C4-2B (cell line): Measurements from ENCODE around the gene NME7.

Experiments
- ZFX ChIP-seq: fragments of 450-650 bp; IDR thresholded peaks from 2 replicates; pipeline ENCODE4 v1.6.1; 2017
- TF ChIP-seq, protein P1 (sequence below): fragments of 450-650 bp; conservative IDR thresholded peaks from 2 replicates; pipeline ENCODE4 v1.5.1; 2017; ENCODE audit warnings: mild to moderate bottlenecking

DNA sequence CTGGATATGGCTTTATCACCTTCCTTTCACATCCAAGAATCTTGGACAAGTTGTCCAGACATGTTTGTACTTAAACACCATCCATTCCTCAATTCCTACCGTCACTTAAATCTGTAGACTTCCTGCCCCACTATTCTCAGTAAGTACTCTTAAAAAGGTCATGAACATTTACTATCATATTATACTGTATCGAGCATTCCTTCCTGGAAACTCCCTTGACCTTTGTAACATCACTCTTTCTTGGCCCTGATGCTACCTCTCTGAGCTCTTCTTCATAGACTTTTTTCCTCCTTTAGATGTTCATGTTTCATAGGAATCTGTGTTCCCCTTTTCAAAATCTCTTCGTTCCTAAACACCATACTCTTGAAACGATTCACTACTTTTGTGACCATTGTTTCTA, 15.9 kb upstream of the NME7 start:
- TF ChIP-seq, protein P1, sequence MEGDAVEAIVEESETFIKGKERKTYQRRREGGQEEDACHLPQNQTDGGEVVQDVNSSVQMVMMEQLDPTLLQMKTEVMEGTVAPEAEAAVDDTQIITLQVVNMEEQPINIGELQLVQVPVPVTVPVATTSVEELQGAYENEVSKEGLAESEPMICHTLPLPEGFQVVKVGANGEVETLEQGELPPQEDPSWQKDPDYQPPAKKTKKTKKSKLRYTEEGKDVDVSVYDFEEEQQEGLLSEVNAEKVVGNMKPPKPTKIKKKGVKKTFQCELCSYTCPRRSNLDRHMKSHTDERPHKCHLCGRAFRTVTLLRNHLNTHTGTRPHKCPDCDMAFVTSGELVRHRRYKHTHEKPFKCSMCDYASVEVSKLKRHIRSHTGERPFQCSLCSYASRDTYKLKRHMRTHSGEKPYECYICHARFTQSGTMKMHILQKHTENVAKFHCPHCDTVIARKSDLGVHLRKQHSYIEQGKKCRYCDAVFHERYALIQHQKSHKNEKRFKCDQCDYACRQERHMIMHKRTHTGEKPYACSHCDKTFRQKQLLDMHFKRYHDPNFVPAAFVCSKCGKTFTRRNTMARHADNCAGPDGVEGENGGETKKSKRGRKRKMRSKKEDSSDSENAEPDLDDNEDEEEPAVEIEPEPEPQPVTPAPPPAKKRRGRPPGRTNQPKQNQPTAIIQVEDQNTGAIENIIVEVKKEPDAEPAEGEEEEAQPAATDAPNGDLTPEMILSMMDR, result no peak
- no peak for TF ChIP-seq ZFX
